GM19238 (cell line): ENCODE results near the gene INHBB.
"Not testable (repeated sequence)": the region's sequence is repeated elsewhere in the genome, so short reads cannot be mapped to it uniquely, and the experiment has no call there.

ENCODE experiments used
- DNase-seq: peaks from one replicate; pipeline ENCODE4 v3.0.0; 2011; ENCODE audit warnings: low spot score; ENCODE audit not compliant: insufficient read length

The INHBB gene

GRCh38 chr2:120316071-120316470, 29.9 kb upstream of the INHBB start:
- DNase-seq: no peak

DNA sequence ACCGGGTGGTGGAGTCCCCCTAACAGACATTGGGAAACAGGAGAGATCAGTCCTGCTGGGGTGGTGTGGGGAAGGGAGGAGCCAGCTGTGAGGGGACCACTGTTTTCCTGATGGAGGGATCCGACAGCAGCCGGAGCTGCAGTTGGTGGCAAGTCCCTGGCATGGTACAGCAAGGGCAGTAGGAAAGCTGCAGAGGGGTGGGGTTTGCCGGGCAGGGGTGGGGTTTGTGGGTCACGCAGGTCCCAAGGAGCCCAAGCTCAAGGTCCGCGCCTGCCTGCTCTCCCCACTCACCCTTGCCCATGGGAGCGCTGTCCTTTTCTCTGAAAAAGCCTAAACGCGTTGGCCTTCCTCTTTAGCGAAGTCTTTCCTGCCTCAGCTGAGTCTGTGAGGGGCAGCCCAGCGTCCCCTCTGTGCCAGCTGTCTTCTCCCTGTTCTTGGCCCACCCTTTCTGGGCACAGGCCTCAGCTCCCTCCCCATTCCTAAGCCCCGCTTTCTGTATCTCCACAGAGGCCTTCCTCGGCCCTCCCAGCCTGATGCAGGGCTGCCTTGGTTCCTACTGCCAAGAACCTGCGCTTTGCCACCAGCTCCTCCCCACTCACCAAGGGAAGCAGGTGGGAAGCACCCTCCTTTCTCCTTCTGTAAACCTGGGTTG, 29.3 kb upstream of the INHBB start:
- no peak for DNase-seq

GRCh38 chr2:120317180-120317533, 28.8 kb upstream of the INHBB start:
- no peak for DNase-seq

- DNase-seq: no peak
Observed at GRCh38 chr2:120317916-120318315, 28.0 kb upstream of the INHBB start.

GRCh38 chr2:120318626-120319025, 27.3 kb upstream of the INHBB start:
- no peak for DNase-seq

DNA sequence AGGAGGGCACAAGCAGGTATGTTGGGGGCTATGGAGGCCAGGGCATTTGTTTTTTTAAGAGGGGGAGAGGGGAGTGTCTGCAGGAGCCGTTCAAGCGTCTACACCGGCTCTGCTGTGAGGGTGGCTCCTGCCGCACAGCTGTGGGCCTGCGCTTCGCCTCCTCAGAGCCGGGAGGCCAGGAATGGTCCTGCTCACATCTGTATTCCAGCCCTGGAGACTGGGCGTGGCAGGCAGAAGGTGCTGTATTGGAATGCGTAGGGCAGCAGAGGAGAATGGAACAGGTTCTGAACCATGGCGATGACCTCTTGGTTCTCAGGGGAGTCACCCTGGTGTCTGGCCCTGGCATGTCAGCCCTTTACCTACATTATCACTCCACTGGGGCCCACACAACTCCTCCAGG, 26.8 kb upstream of the INHBB start:
- no peak for DNase-seq

GRCh38 chr2:120319686-120320317, 26.1 kb upstream of the INHBB start:
- DNase-seq: no peak

DNA sequence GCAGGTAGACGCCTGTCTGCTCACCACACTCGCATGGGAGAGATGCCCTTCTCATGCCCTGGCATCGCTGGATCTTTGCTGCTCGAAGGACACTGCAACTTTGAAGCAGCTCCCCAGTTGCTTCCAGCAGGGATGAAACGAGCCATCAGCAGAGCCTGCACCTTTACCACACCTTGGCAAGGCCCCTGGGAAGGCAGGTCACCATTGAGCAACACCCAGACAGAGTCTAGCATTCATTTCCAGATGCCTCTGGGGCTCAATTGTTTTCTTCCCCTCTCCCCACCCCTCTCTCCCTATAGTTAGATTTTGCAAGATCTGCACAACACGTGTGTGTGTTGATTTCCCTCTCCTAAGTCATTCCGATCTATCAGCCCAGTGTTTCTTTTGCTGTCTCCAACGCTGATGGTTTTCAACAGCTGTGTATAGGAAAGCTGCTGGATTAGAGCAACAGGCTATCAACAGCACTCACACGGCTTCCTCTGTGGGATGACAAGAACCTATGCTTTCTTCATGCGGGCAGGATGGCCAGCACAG, 25.6 kb upstream of the INHBB start:
- no peak for DNase-seq

DNA sequence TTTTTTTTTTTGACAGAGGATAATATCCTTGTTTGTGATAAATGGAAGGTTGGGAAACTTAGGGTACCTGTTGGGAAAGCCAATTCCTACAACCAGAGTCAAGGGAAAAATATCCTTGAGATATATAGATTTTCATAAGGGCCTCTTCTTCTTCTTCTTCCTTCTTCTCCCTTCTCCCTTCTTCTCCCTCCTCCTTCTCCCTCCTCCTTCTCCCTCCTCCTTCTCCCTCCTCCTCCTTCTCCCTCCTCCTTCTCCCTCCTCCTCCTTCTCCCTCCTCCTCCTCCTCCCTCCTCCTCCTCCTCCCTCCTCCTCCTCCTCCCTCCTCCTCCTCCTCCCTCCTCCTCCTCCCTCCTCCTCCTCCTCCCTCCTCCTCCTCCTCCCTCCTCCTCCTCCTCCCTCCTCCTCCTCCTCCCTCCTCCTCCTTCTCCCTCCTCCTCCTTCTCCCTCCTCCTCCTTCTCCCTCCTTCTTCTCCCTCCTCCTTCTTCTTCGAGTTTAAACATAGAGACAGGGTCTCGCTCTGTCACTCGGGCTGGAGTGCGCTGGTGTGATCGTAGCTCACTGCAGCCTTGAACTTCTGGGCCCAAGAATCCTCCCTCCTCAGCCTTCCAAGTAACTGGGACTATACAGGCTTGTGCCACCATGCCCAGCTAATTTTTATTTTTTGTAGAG, 24.9 kb upstream of the INHBB start:
- DNase-seq: not testable (repeated sequence)

DNA sequence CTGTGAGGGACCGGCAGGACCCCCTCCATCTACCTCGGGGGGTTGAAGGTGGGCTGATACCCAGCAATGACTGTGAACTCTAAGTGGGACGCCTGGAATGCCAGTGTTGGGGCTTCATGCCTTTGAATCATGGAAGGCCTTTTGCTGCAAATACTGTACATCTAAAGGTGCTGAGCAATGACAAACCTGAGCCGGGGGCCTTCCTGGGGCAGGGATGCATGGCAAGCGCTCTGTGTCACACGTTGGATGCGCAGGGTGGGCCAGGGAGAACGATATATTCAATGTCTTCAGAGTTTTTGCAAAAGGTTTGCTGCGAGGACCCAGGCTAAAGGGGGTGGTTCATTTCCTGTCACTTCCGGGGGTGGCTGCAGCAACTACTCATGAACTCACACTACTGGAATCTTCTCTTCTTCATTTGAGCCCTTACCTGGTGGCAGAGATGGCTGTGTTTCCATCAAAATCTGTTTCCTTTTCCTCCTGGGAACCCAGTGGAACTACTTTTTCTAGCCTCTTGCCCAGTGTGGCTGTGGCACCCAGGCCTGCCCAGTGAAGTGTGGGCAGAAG, 24.1 kb upstream of the INHBB start:
- no peak for DNase-seq

- DNase-seq: no peak
Observed at GRCh38 chr2:120322329-120322728, 23.6 kb upstream of the INHBB start.

DNA sequence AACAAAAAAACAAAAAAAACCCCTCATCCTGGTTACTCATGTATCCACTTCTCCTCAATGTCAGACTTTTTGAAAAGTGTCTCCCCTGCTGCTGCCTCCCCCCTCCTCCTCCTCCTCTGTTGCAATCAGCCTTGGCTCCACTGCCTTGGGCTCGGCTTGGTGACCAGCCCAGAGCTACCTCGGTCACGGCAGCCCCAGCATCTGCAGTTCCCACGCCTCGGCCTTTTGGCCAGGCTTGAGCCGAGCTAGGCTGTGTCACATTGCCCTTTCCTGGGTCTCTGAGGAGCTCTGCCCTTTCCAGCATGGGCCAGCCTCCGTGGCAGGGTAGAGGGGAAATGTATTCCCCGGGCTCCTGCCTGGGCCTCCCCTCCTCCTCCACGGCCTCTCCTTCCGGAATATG, 22.7 kb upstream of the INHBB start:
- DNase-seq: no peak

- no peak for DNase-seq
Observed at GRCh38 chr2:120323807-120324399, 22.0 kb upstream of the INHBB start.

GRCh38 chr2:120324933-120325332, 21.0 kb upstream of the INHBB start:
- no peak for DNase-seq

GRCh38 chr2:120326066-120326465, 19.9 kb upstream of the INHBB start:
- no peak for DNase-seq

DNA sequence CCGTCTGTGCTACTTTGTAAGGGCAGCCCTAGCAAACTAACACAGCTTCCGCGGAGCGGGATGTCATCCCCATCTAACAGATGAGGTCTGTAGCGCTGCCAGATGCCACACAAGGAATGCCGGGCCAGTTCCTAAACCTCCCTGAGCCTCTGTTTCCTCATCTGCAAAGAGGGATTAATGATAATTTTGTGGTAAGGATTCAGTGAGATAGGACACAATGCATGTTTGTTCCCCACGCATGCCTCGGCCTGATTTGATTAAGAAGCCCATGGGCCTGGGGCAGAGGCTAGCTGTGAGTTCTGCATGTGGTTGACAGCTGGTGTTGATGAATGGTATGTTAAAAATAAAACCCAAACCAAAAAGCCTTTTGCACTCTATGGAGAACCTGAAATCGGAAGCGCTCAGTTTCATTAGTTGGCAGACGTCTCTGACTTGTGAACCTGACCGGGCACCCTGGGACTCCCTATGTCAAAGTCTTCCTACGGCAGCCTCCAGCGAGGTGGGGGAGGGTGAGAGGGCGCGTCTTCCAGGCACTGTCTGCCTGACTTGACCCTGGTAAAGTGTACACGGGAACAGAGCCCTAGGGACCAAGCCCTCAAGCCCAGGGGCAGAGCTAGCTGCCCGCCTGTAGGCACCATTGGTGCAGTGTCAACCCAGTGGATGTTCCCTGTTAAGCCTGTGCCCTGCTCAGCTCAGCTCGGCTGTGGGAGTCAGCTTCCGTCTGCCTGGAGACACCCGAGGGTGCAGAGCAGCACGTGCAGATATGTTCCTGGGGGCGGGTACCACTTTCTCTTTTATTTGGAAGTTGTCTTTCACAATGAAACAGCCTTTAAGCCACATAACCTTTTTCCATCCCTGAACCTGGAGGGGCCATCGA, 14.8 kb upstream of the INHBB start:
- no peak for DNase-seq

DNA sequence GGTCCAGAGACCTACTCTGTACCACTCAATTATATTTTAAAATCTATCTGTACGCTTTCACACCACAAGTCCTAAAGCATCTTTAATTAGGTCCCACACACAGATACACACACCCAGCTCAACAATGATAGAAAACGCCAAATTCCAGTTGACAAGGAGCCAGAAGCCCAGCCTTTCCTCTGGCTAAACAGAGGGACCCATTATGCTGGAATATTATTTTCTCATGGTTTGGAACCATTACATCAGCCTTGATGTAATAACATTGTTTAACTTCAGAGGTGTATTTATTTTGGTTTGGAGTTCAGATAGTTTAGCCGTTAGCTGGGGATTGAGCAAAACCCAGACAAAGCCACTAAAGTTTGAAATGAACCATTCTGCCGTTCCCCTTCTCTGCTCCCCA, 14.0 kb upstream of the INHBB start:
- no peak for DNase-seq

DNA sequence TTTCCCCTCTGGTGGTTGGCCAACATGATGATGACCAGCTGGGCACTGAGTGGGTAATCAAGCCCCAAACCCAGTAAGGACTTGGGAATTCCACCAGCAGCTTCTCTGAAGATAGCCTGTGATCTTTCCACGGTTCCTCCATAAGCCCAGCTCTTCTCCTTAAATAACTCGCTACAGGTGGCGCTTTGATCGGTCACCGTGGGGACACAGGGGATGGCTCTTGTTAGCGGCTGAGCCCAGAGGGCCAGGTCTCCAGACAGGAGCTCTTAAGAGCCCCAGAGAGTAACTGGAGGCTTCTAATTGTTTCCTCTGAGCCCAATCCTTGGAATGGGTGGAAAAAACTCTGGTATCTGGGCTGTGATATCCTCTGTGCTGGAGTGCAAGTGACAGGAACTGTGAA, 13.6 kb upstream of the INHBB start:
- DNase-seq: no peak

DNA sequence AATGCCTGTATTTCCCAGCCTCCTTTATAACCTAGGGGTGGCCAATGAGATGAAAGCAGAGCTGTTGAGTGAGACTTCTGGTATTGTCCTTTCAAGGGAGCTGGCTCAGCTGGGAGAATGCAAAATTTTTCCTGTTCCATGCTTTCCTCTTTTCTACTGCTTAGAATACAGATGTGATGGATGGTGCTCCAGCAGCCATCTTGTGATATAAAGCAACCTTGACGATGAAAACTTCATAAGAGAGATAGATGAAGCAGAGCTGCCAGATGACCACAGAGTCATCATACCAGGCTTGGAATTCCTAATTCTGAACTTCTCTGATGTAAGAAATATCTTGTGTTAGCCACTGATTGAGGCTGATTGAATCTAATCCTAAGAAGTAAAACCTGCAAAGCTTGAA, 11.9 kb upstream of the INHBB start:
- no peak for DNase-seq

DNA sequence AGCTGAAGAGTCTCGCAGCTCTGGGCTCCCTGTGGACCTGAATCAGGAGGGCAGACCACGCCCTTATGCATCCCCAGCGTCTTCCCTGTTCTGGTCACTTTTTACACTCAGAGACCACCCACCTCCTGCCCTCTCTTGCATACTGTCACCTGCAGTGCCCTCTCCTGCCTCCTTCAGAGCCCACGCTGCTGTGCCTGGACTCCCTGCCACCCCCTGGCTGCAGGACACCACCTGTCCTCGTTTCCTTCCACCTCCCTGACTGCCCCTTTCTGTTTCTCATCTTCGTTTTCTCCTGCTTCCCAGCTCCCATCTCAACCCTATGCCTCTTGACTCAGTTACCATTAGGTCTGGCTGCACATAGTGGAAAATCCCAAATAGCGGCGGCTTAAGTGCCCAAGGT, 9.2 kb upstream of the INHBB start:
- no peak for DNase-seq

DNA sequence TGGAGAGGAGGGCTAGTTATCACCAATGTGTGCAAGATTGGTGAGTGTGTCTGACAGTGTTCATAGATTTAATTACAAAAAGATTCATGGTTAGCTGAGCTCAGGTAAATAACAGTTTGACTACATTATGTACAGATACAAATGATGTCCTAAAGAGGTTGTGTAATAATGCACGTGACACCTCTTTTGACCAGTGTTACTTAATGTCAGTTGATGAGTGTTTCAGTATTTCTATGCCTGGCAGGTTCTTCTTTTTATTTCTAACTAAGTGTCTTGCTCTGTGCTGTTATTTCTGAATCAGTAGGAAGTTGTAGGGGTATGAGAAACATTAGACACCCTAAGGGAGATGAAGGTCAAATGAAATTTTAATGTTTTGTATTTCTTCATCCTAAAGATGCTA, 7.9 kb upstream of the INHBB start:
- no peak for DNase-seq
